NOMO-1 treated with DMSO at 0.1 percent for 48 hours (cell line): ENCODE results near the gene CDK14.

ENCODE experiments used
- DNase-seq: peaks from one replicate; lab custom pipeline; 2025; ENCODE audit not compliant: unreplicated experiment; lab: John Stamatoyannopoulos, UW

The CDK14 gene

GRCh38 chr7:91039033-91039432, 442.9 kb downstream of the CDK14 start:
- no peak for DNase-seq

- no peak for DNase-seq
Measured at GRCh38 chr7:91041141-91041540, 445.0 kb downstream of the CDK14 start.

- no peak for DNase-seq
Measured at GRCh38 chr7:91041901-91042484, 445.9 kb downstream of the CDK14 start.

GRCh38 chr7:91043186-91043585, 447.1 kb downstream of the CDK14 start:
- DNase-seq: no peak

GRCh38 chr7:91043924-91044645, 448.0 kb downstream of the CDK14 start:
- DNase-seq: no peak

GRCh38 chr7:91045606-91046005, 449.5 kb downstream of the CDK14 start:
- DNase-seq: no peak

GRCh38 chr7:91046322-91047089, 450.4 kb downstream of the CDK14 start:
- DNase-seq: peak; percentile 24

- DNase-seq: no peak
Measured at GRCh38 chr7:91047636-91048035, 451.5 kb downstream of the CDK14 start.

- DNase-seq: peak; percentile 83
Measured at GRCh38 chr7:91050677-91051076, 454.6 kb downstream of the CDK14 start.

GRCh38 chr7:91051966-91052365, 455.8 kb downstream of the CDK14 start:
- DNase-seq: no peak

GRCh38 chr7:91054374-91054773, 458.3 kb downstream of the CDK14 start:
- no peak for DNase-seq

GRCh38 chr7:91055219-91055618, 459.1 kb downstream of the CDK14 start:
- no peak for DNase-seq

GRCh38 chr7:91062713-91063112, 466.6 kb downstream of the CDK14 start:
- DNase-seq: no peak

GRCh38 chr7:91064052-91064451, 467.9 kb downstream of the CDK14 start:
- DNase-seq: no peak

- no peak for DNase-seq
Measured at GRCh38 chr7:91064938-91065337, 468.8 kb downstream of the CDK14 start.

- DNase-seq: no peak
Measured at GRCh38 chr7:91066627-91067026, 470.5 kb downstream of the CDK14 start.

GRCh38 chr7:91067242-91067641, 471.1 kb downstream of the CDK14 start:
- DNase-seq: no peak

GRCh38 chr7:91068136-91068795, 472.1 kb downstream of the CDK14 start:
- DNase-seq: no peak

- no peak for DNase-seq
Measured at GRCh38 chr7:91069146-91069545, 473.0 kb downstream of the CDK14 start.

GRCh38 chr7:91079487-91079886, 483.4 kb downstream of the CDK14 start:
- DNase-seq: no peak

- DNase-seq: no peak
Measured at GRCh38 chr7:91080351-91080750, 484.2 kb downstream of the CDK14 start.

- no peak for DNase-seq
Measured at GRCh38 chr7:91082038-91082437, 485.9 kb downstream of the CDK14 start.
